G401.6 (cell line): ENCODE measurements around the gene SQOR.

Experiments used
- FAIRE-seq: peaks from 2 replicates; lab custom pipeline; 2012; peaks lifted over from hg19 to GRCh38; lab: Jason Lieb, UNC

SQOR gene

DNA sequence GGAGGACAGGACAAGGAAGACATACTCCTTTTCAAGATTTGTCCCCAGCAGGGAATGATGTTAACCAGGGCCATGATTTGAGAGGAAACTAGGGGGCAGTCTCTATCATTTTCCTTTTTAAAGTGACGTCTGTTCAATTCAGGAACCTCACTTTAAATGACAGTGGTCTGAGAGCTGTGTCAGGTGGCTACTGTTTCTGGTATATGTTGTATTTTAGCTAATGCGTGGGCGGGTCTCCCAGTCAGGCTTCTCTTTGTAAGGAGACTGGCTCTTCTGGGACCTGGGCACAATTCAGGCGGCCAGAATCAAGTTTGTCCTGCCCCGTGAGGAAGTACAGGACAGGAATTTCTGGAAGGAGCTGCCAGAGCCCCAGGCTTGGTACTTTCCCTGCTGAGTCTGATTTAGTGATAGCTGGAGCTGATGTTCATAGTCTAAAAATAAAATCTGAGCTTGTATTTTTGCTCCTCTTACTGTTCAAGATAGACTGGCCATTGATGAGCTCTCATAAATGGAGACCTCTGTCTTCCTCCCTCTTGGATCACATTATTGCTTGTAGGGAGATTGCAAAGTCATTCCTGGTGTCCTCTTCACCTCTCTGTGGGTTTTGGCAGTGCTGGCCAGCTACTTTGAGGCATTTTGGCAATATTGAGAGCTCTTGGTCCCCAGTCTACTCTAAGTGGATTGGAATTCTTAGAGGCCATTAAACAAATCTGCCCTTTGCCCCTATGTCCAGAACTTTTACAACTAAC is 25.6 kb downstream of the SQOR start:
- FAIRE-seq = no peak

DNA sequence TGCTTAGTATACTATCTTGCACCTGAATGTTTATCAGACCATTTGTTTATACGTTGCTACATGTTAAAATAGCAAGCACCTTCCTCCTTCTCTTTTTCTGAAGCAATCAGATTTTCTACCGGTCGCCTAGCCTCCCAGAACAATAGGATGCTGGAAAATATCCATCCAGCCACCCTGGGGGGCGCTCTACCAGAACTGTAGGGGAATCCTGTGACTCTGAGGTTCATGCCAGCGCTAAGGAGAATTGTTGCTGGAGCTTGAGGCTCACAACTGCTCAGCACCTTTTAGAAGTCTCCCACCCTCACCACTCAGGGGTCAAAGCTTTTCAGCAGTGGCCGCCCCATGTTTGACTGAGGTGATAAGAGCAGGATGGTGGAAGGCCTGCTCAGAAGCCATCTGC is 27.5 kb downstream of the SQOR start:
- no peak for FAIRE-seq

DNA sequence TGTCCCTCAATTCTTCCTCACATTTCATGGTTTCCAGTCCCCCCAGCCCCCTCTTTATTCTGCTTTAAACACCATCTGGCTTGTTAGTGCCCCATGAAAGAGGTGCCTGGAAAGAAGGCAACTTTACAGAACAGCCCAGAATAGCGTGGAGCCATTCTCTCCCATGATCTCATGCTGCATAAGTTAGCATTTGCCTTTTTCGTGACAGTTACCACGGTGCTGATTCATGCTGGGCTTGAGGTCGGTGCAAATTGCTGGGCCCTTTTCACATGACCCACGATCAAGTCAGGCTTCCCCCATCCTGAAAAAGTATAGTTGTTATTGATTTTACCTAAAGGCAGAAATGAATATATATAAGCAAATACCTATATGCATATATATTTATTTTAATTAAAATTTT is 29.6 kb downstream of the SQOR start:
- no peak for FAIRE-seq

DNA sequence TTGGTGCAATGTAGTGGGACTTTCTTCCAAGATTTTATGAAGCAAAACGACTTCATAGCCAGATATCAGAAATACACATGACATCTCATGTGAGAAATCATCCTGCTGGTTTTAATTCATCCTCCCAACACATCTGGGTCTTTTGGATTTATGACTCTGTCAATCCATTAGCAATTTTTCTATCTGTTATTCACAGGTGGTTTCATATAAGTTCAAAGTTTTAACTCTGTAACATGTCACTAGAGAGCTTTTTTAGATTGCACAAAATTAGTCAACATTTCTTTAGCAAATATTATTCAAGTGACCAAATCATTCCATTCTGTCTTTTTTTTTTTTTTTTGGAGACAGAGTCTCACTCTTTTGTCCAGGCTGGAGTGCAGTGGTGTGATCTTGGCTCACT is 30.4 kb downstream of the SQOR start:
- no peak for FAIRE-seq

DNA sequence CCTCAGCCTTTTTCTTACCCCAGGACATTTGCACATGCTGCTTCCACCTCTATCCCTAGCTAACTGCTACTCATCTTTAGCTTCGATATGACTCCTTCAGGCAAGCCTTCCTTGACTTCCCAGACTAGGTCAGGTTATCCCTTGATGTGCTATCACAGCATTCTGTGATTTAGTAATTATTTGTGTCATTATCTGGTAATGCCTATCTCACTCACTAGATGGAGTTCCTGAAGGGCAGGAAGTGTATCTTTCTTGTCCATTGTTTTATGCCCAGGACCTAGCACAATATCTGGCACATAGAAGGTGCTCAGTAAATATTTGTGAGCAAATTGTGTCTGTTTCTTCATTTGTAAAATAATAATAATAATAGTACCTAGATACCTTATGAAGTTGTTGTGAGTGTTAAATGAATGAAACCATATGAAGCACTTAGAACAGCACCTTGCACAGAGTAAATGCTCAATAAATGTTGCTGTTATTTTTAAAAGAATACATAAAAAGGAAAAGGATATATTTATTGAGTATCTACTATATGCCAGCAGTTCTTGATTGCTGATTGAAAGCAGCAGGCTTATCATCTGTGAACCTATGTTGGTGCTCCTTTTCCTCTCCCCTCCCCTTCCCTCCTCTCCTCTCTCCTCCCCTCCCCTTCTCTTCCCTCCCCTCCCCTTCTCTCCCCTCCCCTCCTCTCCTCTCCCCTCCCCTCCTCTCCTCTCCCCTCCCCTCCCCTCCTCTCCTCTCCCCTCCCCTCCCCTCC is 31.5 kb downstream of the SQOR start:
- FAIRE-seq = no peak

DNA sequence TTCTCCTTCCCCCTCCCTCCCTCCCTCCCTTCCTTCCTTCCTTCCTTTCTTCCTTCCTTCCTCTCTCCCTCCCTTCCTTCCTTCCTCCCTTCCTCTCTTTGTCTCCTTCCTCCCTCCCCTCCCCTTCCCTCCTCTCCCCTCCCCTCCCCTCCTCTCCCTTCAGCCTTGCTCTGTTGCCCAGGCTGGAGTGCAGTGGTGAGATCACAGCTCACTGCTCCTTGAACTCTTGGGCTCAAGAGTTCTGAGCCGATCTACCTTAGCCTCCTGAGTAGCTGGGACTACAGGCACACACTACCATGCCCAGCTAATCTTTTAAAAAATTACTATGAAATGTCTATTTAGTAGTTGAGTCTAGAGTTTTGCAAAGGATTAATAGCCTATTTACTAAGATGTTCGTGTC is 32.2 kb downstream of the SQOR start:
- FAIRE-seq = no peak

DNA sequence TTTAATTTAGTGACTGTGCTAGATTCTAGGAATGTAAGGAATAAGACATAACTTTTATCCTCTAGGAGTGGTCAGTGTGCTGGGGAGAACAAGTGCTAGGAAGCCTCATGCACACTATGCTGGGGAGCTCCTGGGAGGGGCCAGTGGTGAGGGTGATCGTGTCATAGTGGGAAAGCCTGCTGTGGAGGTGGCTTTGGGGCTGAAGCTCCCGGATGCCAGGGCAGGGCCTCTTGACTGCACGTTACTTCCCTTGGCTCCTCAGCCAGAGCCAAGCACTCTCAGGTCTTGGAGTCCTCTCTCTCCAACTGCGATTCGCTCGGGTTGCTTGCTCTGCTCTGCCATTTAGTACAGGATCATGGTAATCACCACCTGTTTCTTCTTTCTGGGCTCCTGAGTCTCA is 33.6 kb downstream of the SQOR start:
- no peak for FAIRE-seq

DNA sequence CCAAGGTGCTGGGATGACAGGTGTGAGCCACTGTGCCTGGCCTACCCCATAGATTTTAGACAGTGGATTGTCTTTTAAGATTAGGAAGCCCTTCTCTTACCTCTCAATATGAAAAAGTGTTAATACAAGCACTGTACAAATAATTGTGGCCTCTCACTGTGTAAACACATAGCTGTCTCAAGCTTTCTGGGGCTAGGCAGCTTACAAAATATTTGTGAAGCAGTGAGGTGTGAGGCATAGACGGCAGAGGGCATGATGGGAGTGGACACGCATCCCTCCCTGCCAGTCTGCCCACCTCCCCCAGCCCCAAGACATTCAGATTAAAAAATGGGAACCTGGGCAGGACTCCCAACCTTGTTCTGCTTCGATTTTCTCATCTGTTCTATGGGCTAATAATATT is 34.6 kb downstream of the SQOR start:
- FAIRE-seq = no peak

DNA sequence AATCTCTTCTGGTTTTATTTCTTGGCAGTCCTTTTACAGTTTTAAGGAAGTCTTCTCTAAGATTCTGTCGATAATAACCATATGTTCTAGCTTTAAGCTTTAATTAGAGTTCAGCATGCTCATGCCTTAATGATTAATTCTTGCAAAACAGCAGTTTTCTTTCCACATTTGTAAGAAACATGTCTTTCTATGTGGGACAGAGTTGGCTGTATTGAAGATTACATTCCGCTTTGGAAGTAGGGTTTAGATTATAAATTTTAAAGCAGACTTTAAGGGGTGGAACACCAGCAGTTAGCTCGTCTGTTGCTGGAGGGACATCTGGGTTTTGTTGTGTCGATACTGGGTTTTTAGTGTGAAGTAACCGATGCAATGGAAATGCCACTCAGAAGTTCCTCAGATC is 35.3 kb downstream of the SQOR start:
- FAIRE-seq = no peak

DNA sequence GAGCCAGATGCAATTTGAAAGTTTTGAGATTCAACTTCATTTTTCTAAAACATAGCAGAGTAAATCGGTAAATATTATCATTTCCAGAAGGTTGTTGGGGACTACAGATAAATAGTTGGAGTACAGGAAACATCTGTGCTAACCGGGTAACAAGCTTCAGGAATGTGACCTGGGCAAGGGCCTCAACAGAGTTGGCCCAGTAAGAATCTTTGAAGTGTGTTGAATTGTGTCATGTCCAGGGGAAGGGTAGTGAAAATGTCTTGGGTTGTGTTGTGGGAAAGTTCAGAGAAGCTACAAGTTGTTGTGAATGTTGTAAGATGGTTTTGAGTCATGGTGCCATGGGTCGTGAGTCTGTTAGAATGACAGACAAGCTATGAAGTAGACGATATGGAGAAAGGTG is 35.7 kb downstream of the SQOR start:
- no peak for FAIRE-seq

DNA sequence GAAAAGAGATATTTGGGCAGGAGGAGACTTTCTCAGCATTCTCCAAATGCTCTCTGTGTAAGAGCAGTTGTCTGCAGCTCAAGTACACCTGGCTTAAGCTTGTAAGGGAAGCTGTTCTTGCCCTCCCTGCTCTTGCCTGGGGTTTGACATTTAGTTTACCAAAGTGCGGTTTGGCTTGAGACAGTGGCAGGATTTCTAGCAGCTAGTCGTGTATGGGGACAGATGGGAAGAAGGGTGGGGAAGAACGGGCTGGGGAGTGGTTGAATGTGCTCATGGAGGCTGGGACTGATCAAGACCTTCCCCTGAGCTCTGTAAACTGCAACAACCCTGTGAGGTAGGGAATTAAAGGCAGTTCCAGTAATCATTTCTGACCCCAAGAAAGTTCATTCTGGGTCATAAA is 39.8 kb downstream of the SQOR start:
- FAIRE-seq = no peak

DNA sequence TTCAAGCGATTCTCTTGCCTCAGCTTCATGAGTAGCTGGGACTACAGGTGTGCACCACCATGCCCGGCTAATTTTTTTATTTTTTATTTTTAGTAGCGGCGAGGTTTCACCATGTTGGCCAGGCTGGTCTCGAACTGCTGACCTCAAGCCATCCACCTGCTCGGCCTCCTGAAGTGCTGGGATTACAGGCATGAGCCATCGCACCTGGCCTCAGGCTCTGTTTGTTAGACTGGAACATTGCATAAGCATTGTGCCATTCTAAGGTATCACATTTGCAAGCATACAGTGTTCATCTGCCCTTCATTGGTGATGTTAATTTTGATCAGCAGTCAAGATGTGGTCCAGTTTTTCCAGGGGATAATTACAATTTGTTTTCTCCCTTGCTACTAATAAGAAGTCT is 43.0 kb downstream of the SQOR start:
- no peak for FAIRE-seq

DNA sequence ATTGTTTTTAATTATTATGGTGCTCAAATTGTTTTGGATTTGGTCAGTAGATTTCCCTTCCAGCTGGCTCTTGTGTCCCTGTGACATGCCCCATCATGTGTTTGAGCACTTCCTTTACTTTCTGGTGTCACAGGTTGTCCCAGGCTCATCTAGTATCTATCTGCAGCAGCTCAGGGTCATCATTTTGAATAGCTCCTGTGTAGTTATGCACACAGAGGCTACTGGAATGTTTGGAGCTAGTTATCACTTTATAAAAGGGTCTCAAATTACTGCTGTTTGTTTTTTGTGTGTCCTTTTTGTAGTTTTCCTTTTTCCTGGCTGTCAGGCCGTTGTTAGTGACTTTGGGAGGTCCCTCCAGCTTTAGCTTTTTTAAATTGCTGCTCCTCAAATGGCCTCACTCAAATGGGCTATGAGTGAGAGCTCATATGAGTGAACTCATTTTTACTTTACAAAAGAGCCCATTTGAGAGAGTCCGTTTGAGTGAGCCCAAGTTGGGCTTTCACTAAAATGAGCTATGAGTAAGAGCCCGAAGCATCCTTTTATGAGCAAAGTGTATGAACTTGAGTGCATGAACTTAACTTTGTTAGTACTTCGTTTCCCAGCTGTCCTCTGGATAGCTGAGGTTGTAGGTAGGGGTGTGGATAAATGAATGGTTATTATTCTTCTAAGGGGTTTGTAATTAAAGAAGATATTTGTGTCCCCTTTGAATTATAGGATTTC is 43.8 kb downstream of the SQOR start:
- no peak for FAIRE-seq

DNA sequence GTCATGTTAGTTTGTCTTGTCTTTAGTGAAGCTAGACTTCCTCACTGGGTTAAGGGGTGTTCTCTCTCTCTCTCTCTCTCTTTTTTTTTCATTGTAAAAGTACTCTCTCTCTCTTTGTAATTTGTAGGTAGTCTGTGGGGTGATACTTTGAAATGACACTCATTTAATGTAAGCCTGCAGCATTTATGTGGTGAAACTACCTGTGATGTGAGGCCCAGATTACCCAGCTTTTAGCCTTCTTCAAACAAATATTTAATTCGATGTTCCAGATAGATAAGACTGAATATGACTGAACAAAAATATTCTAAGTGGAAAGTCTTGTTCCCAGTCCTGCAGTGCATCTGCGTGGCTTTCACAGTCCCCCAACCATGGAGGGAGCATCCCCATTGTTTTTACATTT is 49.7 kb downstream of the SQOR start:
- FAIRE-seq = no peak

DNA sequence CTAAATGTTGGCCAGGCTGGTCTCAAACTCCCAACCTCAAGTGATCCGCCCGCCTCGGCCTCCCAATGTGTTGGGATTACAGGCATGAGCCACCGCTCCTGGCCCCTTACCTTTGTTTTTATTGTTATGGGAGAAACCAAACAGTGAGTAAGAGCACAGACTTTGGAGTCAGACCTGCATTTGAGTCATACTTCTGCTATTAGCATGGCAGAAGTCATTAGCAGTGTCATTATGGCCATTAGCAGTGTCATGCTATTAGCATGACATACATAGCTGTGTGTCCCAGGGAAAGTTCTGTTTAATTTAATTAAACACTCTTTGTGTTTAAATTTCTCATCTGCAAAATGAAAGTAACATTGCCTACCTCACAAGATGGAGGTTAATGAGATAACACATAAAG is 54.8 kb downstream of the SQOR start:
- no peak for FAIRE-seq

DNA sequence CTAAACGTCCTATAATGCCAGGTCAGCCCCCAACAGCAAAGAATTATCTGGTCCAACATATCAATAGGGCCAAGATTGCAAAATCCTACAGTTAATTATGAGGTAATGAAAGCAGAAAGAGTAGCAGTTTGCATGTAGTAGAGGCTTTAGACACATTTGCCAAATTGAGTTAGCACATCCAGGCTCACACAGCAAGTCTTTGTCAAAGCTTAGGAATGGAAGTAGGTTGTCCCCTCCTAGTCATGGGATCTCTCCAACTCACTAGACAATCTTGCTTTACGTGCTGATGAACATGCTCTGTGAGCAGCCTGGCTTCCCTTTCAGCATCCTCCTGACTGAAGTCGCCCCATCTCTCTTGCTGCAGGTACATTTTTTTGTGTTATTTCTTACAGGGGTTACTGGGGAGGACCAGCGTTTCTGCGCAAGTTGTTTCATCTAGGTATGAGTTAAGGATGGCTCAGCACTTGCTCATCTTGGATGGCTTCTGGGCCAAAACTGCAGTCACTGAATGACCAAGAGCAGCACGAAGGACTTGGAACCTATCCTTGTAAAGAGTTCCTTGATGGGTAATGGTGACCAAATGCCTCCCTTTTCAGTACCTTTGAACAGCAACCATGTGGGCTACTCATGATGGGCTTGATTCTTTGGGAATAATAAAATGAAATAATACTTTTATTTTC is 55.9 kb downstream of the SQOR start:
- FAIRE-seq = no peak

DNA sequence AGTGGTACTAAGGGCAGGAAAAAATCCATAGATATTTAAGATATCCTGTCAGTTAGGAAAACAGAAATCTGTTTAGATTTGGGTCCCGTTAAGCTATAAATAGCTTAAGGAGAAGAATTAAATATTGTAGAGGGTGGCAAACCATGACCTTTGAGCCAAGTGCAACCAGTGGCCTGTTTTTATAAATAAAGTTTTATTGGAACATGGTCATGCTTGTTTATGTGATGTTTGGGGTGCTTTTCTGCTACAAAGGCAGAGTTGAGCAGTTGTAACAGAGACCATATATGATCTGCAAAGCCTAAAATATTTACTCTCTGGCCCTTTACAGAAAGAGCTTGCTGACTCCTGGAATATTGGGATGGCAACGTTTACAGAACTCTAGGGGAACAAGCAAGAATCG is 66.3 kb downstream of the SQOR start:
- FAIRE-seq = no peak

DNA sequence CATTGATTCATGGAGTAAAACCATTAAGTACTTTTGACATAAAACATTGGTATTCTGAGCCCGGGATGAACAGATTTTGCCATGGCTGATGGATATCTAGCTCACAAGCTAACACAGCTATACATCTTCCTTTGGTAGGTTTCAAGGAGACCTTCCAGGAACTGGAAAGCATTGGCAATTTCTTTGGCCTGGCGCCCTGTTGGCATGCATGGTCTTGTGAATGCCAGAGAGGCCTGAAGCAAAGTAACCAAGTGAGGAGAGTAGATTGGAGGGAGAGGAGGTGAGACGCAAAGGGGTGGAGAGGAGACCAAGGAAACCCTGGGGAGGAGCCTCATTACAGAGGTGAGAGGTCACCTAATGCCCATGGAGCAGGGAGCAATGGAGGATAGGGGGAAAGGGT is 67.2 kb downstream of the SQOR start:
- FAIRE-seq = no peak

DNA sequence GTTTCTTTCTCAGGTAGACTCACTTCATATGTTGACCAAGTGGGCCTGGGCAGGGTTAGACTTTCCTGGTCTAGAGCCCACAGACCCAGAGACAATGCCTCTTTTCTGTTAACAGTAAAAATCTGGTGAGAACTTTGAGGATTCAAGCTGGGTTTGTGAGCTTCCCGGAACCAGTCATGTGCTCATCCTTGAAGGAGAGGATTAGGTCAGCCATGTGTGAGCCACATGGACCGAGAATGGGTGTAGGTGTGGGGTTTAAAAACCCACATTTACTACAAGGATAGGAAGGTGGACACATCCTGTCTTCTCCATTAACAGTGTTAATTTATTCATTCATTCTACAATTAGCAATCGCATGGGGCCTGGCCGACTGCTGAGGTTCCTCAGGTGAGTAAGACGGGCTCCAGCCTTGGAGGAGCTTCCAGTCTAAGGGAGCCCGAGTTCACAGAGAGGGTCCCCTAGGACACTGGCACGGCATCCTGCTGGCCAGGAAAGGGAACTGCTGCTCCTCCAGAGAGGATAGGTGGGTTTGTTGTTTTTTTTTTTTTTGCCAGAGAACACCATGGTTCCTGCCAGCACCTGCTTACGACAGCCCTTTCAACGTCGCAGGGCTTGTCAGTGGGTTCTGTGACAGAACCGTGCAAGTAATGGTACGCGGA is 69.0 kb downstream of the SQOR start:
- no peak for FAIRE-seq

DNA sequence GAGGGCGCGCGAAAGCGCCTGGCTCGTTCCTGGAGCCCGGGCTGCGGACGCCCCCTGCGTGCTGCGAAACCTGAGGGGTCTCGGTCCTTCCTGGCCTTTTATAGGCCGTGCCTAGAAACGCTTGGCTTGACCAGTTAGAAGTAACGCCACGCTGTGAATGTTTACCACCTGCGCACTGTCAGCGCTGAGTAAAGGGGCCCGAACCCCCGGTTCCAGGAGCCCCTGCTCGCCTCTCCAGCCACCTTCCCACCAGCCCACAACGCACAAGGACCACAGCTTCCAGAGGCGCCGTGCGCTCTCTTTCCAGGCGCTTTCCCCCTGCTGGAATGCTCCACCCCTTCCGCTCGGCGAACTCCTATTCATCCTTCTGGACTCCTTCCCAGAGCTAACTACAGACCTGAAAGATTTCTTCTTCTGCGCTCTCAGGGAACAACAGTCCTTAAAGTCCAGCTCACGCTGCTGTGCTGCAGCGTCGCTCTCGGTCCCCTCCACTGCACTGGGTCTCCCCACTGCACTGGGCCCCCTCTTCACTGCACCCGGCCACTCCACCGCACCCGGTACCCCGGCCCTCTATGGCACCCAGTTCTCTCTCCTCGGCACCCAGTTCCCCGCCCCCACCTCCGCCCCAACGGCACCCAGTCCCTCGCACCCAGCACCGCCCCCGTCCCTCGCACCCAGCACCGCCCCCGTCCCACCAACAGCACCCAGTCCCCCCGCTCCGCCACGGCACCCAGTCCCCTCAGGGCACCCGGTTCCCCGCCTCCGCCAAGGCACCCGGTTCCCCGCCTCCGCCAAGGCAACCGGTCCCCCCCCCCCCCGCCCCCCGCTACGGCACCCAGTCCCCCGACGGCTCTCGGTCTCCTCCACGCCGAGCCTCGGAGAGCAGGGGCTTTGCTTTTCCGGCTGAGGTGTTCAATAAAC is 69.8 kb downstream of the SQOR start:
- FAIRE-seq = no peak
